NCI-H82 (cell line): ENCODE measurements around the gene CNNM1.
A peak's percentile ranks its signal among the peaks of the same experiment; 100 is the strongest.

Experiments used
- DNase-seq: peaks from one replicate; lab custom pipeline; 2025; lab: John Stamatoyannopoulos, UW

CNNM1 gene

DNA sequence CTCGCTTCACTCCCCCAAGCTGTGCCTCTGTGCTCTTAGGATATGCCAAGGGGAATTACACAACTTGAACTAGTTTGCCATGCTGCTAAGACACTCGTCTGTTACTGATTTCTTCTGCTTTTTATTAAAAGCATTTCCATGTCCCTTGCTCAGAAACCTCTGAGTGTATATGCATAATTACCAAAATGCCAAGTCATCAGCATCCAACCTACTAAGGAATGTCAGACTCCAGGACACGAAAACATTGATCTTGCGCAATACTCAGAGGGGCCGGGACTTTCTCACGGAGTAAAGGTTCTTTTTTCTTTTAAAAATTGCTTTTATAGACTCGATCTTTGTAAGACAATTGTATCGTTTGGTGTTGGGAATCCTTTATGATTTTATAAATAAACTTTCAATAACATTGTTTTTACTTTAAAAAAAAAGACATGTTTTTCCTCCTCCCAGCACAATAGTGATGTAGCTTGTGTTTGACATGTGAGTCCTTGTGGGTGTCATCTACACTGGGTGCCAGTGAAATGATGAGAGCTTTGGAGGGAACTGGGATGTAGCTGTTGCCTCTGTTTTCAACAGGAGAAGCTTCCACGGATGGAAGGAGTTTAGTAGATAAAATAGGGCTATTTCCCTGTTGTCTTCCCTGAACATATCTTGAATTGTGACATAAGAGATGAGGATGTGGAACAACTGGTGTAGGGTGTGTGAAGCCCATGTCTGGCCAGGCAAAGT lies 43.6 kb downstream of the CNNM1 start:
- no peak for DNase-seq

DNA sequence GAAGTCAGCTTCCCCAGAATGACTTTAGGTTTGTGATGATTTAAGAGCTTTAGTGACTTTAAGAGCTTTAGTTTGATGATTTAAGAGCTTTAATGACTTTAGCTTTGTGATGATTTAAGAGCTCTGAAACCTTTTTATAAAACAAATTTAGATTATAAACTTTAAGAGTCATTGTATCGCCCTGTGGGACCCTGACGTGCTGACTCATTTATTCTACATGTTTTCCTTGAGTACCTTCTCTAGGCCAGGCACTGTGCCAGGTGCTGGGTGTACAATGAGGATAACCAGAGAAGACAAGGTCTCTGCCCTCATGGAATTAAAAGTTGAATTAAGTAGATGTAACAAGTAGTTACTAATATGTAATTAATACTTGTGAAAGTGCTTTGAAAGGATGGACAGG lies 45.4 kb downstream of the CNNM1 start:
- peak; percentile 37 for DNase-seq

- DNase-seq = peak; percentile 37
These were observed 45.8 kb downstream of the CNNM1 start for GRCh38 chr10:99374972-99375371.

DNA sequence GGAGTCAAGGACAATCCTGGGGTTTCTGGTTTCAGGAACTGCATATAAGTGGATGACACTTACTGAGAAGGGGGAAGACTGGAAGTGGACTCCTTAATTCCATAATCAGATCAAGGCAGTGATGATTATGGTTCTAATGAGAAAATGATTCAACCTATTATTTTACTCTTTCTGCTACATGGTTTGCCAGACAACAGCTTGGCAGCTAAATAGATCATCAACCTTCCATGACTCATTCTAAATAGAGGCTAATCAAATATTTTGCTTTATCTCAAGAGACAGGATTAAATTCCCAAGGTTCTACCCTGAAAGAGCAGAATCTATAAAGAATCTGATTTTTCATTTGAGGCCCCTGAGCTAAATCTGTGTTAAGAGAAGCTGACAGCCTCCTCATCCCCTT lies 46.3 kb downstream of the CNNM1 start:
- peak; percentile 83 for DNase-seq

- no peak for DNase-seq
These were observed 53.0 kb downstream of the CNNM1 start for GRCh38 chr10:99382176-99382575.

GRCh38 chr10:99387071-99387470 lies 57.9 kb downstream of the CNNM1 start:
- no peak for DNase-seq

- DNase-seq = no peak
These were observed 58.4 kb downstream of the CNNM1 start for GRCh38 chr10:99387541-99387940.

DNA sequence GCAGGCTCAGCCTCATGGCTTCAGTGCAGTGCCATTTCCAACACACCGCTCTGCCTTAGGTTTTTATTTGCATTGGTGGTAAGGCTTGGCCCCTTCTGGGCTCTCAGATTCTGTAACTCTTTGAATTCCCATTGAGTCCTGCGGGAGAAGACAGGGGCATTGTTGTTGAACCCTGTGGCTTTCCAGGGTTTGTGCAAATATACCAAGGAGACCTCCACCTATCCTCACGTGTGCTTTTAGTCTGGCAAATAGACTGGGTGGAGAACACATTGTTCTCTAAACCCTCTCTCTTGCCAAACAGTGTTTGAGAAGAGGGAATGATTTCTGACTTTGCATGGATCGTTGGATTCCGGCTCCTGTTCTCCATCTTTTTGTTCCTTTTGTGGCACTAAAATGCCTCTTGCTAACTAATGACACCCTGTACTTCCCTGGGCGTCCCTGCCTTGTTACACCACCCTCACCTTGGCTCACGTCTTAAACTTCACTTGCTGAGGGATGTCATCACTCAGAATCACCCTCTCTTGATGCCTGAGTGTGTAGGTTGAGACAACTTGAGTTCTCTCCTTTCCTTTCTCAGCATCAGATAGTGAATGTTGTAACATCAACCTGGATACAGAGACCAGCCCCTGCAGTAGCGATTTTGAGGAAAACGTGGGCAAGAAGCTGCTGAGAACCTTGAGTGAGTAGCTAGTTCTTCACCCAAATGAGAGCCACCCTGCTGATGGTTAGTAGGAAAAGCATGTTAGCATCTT lies 60.7 kb downstream of the CNNM1 start:
- DNase-seq = no peak

DNA sequence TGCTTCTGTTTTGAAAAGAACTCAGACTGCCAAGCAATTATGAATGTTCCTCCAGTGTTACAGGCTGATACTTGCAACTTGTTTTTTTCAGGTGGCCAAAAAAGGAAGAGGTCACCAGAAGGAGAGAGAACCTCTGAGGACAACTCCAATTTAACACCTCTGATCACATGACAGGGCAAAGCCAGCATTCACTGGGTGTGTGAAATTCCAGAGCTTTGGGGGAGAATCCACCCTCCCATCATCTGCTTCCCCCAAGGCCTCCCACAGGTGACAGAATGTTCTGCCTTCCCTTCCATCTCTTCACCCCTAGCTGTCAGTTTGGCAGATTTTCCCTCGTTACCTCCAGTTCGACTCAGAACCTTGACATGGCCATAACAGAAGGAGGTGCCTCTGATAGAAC lies 62.2 kb downstream of the CNNM1 start:
- DNase-seq = no peak

DNA sequence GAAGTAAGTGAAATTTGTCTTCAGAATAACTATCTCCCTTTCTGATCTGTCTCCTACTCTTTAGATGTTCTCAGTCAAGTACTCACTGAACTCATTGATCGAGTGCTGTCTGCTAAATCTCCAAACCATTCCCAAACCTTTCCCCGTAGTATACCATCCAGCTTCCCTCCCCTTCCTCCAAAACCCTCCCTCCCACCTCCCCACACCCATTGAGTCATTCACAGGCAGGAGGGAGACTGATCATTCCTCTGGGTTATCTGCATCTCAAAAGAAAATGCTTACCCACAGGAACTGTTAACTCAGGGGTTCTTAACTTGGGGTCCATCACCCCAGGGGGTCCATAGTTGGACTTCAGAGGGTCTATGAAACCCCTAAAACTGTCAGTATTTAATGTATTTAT lies 63.9 kb downstream of the CNNM1 start:
- no peak for DNase-seq

GRCh38 chr10:99393683-99394082 lies 64.5 kb downstream of the CNNM1 start:
- DNase-seq = no peak

DNA sequence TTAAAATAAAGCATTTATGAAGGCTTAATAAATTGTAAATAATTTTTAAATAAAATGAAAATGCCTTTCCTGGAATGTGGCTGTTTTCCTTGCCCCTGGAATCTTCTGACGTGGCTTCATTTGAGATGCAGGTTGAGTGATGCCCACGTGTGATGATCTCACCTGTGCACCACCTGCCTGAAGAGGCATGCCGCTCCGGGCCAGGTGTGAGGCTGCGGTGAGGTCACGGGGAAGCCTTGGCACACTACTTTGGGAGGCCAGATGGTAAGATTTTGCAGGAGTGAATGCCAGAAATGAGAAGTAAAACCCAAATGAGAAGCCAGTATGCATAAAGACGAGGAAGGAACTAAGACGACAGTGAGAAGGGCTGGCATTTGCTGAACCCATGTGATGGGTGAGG lies 65.1 kb downstream of the CNNM1 start:
- no peak for DNase-seq

DNA sequence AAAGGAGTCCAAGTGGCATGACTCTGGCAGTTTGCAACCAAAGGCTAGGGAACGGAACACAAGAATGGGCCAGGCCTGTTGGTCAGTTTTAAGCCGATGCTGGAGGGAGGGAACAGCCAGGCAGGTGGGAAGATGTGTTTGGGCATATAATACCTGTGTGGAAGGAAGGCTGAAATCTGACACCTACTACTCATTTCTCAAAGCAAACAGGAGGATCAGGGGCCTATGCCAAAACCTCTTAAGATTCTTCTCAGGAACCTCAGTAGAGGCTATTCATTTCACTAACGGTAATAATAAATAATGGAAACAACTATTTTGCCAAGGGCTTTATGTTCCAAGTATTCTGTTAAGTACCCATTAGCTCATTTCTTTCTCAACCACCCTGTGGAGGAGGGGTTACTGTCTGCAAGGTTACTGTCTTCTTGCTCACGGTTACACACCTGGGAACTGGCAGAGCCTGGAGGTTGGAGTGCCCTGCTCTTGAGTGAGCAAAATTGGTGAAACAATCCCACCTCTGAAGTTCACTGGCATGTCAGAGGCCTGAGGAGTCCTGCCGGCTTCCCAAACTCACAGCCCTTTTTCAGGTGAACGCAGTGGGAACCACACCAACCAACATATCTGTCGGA lies 65.7 kb downstream of the CNNM1 start:
- DNase-seq = no peak

GRCh38 chr10:99395750-99396445 lies 66.7 kb downstream of the CNNM1 start:
- no peak for DNase-seq

- no peak for DNase-seq
These were observed 67.3 kb downstream of the CNNM1 start for GRCh38 chr10:99396471-99396870.

GRCh38 chr10:99399664-99400063 lies 70.5 kb downstream of the CNNM1 start:
- DNase-seq = no peak

DNA sequence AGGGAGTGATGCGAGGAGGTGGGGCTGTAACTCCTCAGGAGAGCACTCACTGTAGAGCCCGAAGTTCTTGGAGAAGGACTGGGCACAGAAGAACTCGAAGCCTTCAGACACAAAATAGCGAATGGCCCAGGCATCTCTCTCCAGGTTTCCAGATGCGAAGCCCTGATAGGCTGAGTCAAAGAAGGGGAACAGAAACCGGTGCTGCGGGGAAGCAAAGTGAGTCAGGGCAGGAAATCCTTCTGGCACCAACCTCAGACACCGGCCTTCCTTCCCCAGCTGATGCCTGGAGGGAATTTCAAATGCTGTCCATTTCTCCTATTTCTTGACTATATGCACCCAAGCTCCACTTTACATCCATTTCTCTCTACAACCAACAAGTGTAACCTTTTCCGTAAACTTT lies 74.5 kb downstream of the CNNM1 start:
- DNase-seq = no peak

DNA sequence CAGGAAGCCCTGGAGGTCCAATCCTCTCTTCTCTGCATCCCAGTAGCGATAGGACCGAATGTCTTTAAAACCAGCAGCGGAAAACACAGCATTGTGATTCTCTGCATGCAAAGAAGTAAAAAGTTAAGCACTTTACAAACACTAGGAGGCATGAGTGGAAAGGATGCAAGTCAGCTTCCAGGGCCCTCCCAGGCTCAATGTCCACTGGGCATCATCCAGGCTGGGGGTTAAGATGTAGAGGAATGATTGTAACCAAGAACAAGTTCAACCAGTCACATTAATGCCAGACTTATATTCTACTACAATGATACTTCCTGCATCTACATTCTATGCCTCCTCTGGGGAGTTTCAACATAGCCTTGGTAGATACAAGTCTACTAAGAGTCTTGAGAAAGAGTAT lies 77.0 kb downstream of the CNNM1 start:
- no peak for DNase-seq

DNA sequence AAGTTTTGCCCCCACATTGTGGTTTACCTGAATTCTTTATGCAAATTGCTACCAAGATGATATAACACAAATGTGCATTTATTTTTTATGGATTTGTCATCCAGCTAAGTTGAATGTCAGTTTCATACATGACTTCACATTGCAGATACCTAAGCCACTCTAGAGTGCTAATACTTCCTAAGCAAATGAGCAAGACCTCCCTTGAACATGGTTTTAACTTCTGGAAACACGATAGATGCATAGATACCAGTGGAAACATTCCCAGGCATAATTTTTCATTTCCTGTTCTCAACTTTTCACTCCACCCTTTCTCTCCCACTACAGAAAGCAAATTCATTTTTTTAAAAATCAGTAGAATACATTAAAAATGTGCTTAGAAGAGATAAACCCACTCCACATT lies 81.0 kb downstream of the CNNM1 start:
- no peak for DNase-seq

DNA sequence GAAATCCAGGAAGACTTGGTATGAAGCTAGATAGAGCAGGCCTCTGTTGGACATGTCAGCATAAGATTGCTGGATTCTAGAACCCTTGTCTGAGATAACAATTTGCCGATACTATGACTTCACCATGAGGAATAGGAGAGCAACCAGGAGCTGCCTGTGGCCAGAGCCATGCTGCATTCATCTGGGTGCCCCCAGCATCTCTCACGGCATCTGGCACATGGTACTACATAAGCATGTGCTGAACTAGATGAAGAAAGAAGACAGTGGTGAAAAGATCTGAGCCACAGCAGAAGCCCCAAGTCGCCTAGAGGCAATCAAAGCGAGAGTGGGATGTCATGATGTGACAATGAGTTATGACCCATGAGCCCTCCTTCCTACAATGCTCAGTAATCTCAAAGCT lies 81.7 kb downstream of the CNNM1 start:
- no peak for DNase-seq

DNA sequence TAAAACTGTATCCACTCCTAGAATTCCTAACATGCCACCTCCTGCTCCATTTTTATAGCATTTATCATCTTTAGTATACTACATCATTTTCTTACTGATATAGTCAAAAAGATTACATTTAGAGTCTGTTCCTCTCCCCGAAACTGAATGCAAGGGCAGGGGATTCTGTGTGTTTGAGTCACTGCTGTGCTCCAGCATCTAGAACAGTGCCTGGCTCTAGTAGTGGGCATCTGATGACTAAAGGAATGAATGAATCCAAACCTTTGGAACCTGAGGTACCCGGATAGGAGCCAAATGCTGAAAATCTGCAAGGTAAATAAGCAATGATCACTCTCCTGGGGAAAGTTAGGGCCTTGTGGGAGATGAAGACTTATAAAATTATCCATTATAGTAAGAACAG lies 82.4 kb downstream of the CNNM1 start:
- no peak for DNase-seq

GRCh38 chr10:99412099-99412498 lies 82.9 kb downstream of the CNNM1 start:
- DNase-seq = no peak
